Nephron (organoid): Measurements from ENCODE around the gene SORCS3.

Experiments used
- H3K27ac Mint-ChIP-seq, 3 experiments: 2 replicates each; pipeline ENCODE4 v1.8.0; 2020; ENCODE audit warnings: mixed read lengths in 3 of 3, mild to moderate bottlenecking in 2 of 3, moderate library complexity in 1 of 3
- H3K27me3 Mint-ChIP-seq: 2 replicates; pipeline ENCODE4 v1.8.0; 2021; ENCODE audit warnings: low read depth, mild to moderate bottlenecking, moderate library complexity, mixed read lengths
- H3K36me3 Mint-ChIP-seq: 2 replicates; pipeline ENCODE4 v1.8.0; 2020; ENCODE audit warnings: low read depth, mixed read lengths
- H3K4me1 Mint-ChIP-seq: 2 replicates; pipeline ENCODE4 v1.8.0; 2020; ENCODE audit warnings: mixed read lengths
- H3K4me3 Mint-ChIP-seq, 3 experiments: 2 replicates each; pipeline ENCODE4 v1.8.0; 2020; ENCODE audit warnings: mild to moderate bottlenecking in 3 of 3, mixed read lengths in 3 of 3, moderate library complexity in 2 of 3
- H3K9me3 Mint-ChIP-seq: 2 replicates; pipeline ENCODE4 v1.8.0; 2020; ENCODE audit warnings: mixed read lengths
- TF ChIP-seq, protein P1 (sequence below), 3 experiments: fragments of 200-600 bp; sonication (generic); IDR thresholded peaks; one replicate each; pipeline ENCODE4 v1.5.0; 2021; ENCODE audit warnings: antibody characterized with exemption in 3 of 3; ENCODE audit not compliant: unreplicated experiment in 3 of 3

The SORCS3 gene

DNA sequence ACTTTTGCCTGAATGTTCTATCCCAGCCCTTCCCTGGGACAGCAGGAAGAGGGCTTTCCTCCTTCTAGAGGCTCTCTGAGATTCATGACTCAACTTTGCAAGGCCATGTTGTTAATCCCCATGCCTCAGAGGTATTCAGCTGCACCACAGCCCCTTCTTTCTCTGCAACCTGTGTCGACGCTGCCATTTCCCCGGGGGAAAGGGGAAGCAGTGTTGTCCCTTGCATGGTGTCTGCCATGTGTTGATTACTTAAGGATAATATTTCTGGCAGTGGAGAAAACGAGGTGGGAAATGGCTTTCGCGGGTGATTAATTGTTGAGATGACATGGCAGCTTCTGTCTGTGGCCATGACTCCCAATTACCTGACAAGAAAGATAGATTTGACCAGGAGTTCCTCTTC, 133.1 kb downstream of the SORCS3 start:
- Mint-ChIP-seq H3K4me3 (no peak overlapping the region), H3K27me3 (peaks cover 11% of the 10 kb centered on the region), H3K9me3 (no peaks in the 10 kb centered on the region), H3K4me1 (peaks cover 7% of the 10 kb centered on the region), H3K27ac (no peak overlapping the region), H3K36me3 (no peaks in the 10 kb centered on the region)
- TF ChIP-seq, protein P1, sequence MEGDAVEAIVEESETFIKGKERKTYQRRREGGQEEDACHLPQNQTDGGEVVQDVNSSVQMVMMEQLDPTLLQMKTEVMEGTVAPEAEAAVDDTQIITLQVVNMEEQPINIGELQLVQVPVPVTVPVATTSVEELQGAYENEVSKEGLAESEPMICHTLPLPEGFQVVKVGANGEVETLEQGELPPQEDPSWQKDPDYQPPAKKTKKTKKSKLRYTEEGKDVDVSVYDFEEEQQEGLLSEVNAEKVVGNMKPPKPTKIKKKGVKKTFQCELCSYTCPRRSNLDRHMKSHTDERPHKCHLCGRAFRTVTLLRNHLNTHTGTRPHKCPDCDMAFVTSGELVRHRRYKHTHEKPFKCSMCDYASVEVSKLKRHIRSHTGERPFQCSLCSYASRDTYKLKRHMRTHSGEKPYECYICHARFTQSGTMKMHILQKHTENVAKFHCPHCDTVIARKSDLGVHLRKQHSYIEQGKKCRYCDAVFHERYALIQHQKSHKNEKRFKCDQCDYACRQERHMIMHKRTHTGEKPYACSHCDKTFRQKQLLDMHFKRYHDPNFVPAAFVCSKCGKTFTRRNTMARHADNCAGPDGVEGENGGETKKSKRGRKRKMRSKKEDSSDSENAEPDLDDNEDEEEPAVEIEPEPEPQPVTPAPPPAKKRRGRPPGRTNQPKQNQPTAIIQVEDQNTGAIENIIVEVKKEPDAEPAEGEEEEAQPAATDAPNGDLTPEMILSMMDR (IDR thresholded peaks at IDR 0.05; ENCODE audit: unreplicated experiment in 3 of 3), result no peak

DNA sequence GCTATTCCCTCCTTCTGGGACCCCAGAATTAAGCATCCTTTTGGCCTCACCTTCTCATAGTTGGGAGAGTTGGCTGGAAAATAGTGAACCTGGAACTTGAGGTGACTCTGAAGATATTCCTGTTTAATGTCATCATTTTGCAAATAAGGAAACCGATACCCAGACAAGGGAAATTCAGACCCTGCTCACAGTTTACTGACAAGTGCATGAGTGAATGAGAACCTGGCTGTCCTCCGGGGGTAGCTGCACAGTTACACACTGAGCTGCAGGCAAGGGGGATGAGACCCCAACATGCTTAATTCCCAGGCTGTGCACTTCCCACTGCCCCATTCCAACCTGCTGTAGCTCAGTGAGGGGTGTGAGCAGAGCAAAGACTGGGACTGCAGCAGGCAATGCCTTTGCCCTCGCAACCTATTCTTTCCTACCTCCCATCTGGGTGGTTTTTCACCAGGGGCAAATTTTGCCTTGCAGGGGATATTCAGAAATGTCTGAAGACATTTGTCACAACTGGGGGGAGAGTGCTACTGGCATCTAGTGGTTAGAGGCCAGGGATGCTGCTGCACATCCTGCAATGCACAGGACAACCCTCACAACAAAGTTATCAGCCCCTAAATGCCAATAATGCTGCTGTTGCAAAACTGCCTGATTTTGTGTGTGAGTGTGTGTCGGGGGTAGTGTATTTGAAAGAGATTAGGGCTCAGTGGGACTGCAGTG, 136.2 kb downstream of the SORCS3 start:
- H3K27ac Mint-ChIP-seq, result no peak overlapping the region
- TF ChIP-seq, protein P1 (IDR thresholded peaks at IDR 0.05; ENCODE audit: unreplicated experiment in 3 of 3), result no peak
- H3K4me1 Mint-ChIP-seq, result peaks cover 7% of the 10 kb centered on the region
- peaks cover 14% of the 10 kb centered on the region for H3K27me3 Mint-ChIP-seq
- no peaks in the 10 kb centered on the region for H3K36me3 Mint-ChIP-seq
- no peak overlapping the region for H3K4me3 Mint-ChIP-seq
- H3K9me3 Mint-ChIP-seq, result no peaks in the 10 kb centered on the region

DNA sequence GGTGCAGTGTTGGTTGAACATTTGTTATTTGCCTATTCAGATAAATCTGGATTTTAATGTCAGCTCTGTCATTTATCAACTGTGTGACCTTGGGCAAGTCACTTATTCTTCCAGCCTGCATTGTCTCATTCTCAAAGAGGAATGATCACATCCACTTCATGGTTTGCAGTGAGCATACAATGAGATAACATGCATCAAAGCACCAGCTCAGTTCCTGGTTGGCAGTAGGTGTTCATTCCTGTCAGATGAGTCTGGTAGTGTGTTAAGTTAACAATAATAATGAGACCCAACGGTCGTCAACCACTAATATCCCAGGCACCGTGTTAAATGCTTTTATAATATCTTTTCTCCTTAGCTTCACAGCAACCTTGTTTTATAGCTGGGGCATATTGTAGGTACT, 137.3 kb downstream of the SORCS3 start:
- Mint-ChIP-seq H3K4me1 (peaks cover 7% of the 10 kb centered on the region), H3K4me3 (no peak overlapping the region), H3K9me3 (no peaks in the 10 kb centered on the region), H3K27me3 (peaks cover 12% of the 10 kb centered on the region), H3K27ac (no peak overlapping the region), H3K36me3 (no peaks in the 10 kb centered on the region)
- TF ChIP-seq, protein P1 (IDR thresholded peaks at IDR 0.05; ENCODE audit: unreplicated experiment in 3 of 3), result no peak

DNA sequence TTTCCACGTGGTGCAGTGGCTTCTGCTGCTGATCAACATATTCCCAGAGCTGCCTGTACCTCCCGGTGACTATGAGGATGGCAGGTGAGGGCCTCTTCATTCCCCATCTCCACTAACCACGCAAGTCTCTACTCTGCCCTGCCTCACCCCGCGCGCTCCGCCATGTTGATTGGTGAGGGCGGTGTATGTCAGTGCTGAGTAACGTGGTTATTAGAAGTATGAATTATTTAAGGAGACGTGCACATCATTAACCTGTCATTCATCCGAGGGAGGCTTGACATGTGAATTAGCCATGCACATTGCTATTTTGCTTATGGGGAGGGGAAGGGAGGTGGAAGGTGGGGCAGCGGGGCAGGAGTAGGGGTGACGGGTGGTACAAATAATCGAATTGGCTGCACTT, 138.6 kb downstream of the SORCS3 start:
- Mint-ChIP-seq H3K9me3 (no peaks in the 10 kb centered on the region), H3K27ac (no peak overlapping the region), H3K36me3 (no peaks in the 10 kb centered on the region), H3K4me1 (peaks cover 7% of the 10 kb centered on the region), H3K4me3 (no peak overlapping the region), H3K27me3 (peaks cover 15% of the 10 kb centered on the region)
- TF ChIP-seq, protein P1 (IDR thresholded peaks at IDR 0.05; ENCODE audit: unreplicated experiment in 3 of 3), result no peak

DNA sequence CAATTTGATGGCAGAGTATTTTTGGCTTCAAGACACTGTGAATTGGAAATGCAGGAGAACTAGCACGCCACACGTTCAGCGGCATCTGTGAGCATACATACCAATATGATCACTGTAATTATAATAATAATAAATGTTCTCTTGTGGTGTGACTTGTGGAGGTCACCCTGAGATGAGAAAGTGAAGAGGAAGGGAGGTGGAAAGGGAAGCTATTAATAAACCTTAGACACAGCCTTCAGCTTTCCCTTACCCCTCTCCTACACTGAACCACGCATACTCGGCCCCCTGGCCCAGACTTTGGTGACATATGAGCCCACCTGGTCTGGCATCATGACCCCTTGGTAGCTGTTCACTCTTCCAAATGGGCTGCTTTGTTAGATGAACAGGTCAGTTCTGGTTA, 139.1 kb downstream of the SORCS3 start:
- Mint-ChIP-seq H3K27ac (no peak overlapping the region), H3K9me3 (no peaks in the 10 kb centered on the region), H3K36me3 (no peaks in the 10 kb centered on the region), H3K27me3 (peaks cover 15% of the 10 kb centered on the region), H3K4me1 (peaks cover 7% of the 10 kb centered on the region), H3K4me3 (no peak overlapping the region)
- TF ChIP-seq, protein P1 (IDR thresholded peaks at IDR 0.05; ENCODE audit: unreplicated experiment in 3 of 3), result no peak

DNA sequence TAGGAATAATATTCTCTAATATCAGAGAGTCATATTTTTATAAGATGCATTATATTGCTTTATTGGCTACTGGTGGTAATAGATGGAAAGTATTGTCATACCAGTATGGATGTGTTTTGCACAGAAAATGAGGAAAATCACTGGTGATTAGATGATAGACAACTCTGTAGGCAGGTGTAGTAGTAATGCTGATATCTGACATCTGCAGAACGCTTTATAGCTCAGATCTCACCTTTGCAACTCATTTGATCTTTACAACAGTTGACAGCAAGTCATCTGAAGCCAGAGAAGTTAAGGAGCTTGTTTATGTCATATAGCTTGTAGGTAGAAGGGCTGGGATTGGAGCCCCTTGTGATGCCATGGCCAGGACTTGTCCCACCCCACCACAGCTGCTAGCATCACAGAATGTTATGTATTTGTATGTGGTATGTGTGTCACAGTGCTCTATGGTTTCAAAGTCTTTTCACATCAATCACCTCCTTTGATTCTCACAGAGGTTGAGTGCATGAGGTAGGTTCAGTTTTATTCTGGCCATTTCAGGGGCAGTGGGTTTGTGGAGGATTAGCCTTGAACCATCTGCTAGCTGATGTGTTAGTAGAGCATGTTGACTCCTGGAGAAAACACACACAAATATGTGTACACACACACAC, 140.0 kb downstream of the SORCS3 start:
- H3K9me3 Mint-ChIP-seq, result peaks cover 5% of the 10 kb centered on the region
- TF ChIP-seq, protein P1 (IDR thresholded peaks at IDR 0.05; ENCODE audit: unreplicated experiment in 3 of 3), result no peak
- no peak overlapping the region for H3K4me3 Mint-ChIP-seq

More for the DNA sequence above, 140.0 kb downstream of the SORCS3 start:
- H3K36me3 Mint-ChIP-seq, result no peaks in the 10 kb centered on the region
- H3K27ac Mint-ChIP-seq, result no peak overlapping the region
- H3K27me3 Mint-ChIP-seq, result peaks cover 11% of the 10 kb centered on the region
- peaks cover 2% of the 10 kb centered on the region for H3K4me1 Mint-ChIP-seq
